ENCODE data around the gene SLC35G1. TPM values are rescaled to one million over a fixed set of nuclear protein-coding genes. Genes with fewer than 3 reads are reported as not detected.

SLC35G1 gene
- total RNA-seq, result 3.4 TPM

DNA sequence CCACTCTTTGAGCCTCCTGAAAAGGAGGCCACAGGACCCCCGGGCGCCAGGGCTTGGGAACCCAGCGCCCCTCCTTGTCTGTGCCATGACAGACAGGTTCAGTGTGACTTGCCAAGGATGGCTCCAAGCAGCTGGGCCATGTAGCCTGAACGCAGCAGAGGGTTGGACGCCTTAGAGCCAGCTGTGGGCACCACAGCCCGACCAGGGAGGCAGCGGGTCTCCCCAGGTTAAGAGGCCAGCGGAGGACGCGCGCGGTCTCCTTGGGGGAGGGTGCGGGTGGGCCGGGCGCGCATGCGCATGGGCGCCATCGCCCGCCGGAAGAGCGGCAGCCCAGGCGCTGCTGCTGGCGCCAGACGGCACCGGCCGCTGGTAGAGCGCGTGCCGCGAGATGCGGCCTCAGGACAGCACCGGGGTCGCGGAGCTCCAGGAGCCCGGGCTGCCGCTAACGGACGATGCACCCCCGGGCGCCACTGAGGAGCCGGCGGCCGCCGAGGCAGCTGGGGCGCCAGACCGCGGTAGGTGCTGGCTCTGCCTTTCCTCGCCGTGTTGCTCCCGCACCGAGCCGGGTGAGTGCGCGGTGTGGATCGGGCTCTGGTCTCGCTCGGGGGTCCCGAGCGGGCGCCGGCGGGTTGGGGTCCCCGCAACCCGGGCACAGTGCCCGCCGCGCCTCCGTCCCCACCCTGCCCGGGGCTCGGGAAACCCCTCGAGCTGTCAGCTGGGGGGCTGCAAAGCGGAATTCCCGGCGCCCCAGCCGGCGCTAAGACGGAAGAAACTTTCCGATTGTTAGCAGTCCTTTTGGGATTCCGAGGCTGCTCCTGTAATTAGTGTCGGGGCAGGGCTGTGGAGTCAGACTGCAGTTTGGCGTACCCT lies at the start of gene SLC35G1:
SLC35G1 (plus strand) TSS at position 333 of the 870 bp plus-strand sequence; CDS start at position 389, 56 bp downstream.
- Histone ChIP-seq H3K27me3 (no peaks in the 10 kb centered on the region), H3K4me1 (peaks cover 13% of the 10 kb centered on the region), H3K9me3 (no peaks in the 10 kb centered on the region), H3K36me3 (no peaks in the 10 kb centered on the region), H3K27ac (peak within 1 kb of the TSS; percentile 47), H3K4me3 (peak within 1 kb of the TSS; percentile 67 to 68)
- no peak for TF ChIP-seq POLR2A (IDR thresholded peaks at IDR 0.05)
- no peak for TF ChIP-seq CTCF (IDR thresholded peaks at IDR 0.05)
- TF ChIP-seq POLR2AphosphoS5 (IDR thresholded peaks at IDR 0.05; ENCODE audit: insufficient read depth in 1 of 2, low read depth in 1 of 2), result no peak
- intact Hi-C loops (cut with DNase I), result no loop called here
- no peak for DNase-seq (ENCODE audit: extremely low spot score in 2 of 2)

- H3K36me3 ChIP-seq, result no peaks in the 10 kb centered on the region
Observed at GRCh38 chr10:93844979-93845626, 48.7 kb upstream of the SLC35G1 start.

DNA sequence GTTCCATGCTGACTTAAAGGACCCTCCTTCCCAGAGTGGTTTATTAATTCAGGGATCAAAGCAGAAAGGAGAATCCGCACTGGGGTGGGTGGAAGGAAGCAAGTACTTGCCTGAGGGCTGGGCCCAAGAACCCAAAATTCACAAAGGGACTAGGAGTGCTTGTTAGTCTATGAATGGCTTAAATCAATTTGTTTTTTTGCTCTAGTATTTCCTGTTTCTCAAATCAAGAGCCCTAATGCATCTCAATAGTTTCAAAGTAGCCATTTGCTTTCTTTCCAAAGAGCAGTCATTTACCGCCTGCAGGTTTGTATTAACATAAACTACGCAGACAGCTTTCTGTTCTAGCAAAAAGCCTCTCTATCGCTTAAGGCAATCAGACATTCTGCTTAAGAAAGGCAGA lies 44.2 kb upstream of the SLC35G1 start:
- no peaks in the 10 kb centered on the region for H3K9me3 ChIP-seq
- intact Hi-C loops (cut with DNase I), result no loop called here
- DNase-seq (ENCODE audit: extremely low spot score in 2 of 2), result no peak
- no peak for TF ChIP-seq CTCF (IDR thresholded peaks at IDR 0.05)
- no peak for TF ChIP-seq POLR2AphosphoS5 (IDR thresholded peaks at IDR 0.05; ENCODE audit: insufficient read depth in 1 of 2, low read depth in 1 of 2)
- TF ChIP-seq POLR2A (IDR thresholded peaks at IDR 0.05), result no peak
- no peaks in the 10 kb centered on the region for H3K36me3 ChIP-seq
- no peaks in the 10 kb centered on the region for H3K27me3 ChIP-seq
- no peaks in the 10 kb centered on the region for H3K4me1 ChIP-seq
- H3K27ac ChIP-seq, result no peak overlapping the region
- H3K4me3 ChIP-seq, result no peak overlapping the region

More at GRCh38 chr10:93844979-93845626, 48.7 kb upstream of the SLC35G1 start:
- DNase-seq (ENCODE audit: extremely low spot score in 2 of 2), result no peak
- Histone ChIP-seq H3K4me1 (no peaks in the 10 kb centered on the region), H3K27ac (no peak overlapping the region), H3K27me3 (no peaks in the 10 kb centered on the region), H3K9me3 (no peaks in the 10 kb centered on the region), H3K4me3 (no peak overlapping the region)
- intact Hi-C loops (cut with DNase I), result no loop called here
- TF ChIP-seq POLR2A (IDR thresholded peaks at IDR 0.05) (no peak), POLR2AphosphoS5 (IDR thresholded peaks at IDR 0.05; ENCODE audit: insufficient read depth in 1 of 2, low read depth in 1 of 2) (no peak), CTCF (IDR thresholded peaks at IDR 0.05) (no peak)

DNA sequence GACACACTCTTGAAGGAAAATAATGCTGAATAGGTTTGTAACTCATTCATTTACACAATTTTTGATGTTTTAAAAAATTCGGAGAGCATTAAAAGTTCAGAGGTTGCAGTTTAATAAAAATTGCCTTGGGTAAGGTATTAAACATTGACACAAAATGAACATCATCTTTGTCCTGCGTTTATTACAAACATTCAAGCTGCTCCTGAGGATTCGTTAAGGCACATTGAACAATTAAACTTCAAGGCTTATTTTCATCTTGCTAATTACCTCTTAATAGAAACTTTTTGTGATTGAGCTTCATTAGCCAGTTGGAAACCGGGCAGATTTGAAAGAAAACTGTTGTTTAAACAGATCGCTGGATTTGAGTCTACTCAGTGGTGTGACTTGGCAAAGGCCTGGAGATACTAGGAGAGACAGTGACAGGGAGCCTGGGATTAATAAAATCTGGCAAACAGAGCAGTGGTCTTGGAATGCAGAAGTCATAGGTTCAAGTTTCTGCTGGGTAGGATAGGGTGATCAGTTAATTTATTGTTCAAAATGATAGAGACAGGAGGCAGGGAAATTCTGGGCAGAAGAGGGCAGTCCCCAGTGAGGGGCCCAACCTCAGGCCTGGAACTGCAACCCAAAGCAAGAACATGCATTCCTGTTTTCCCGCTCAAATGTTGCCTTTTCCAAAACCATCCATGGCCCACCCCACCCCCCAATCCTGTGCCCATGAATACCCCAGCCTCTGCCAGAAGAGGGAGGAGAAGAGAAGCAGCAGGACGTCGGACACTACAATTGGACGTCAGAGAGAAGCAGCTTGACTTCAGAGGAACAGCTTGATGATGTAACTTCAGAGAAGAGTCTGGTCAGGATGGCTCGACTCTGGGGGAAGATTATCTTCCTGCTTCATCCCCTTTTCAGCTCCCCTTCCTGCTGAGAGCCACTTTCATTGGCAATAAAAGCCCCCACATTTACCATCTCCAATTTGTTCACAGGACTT lies 43.5 kb upstream of the SLC35G1 start:
- DNase-seq (ENCODE audit: extremely low spot score in 2 of 2), result no peak
- H3K27ac ChIP-seq, result no peak overlapping the region
- intact Hi-C loops (cut with DNase I), result no loop called here
- no peaks in the 10 kb centered on the region for H3K9me3 ChIP-seq
- H3K27me3 ChIP-seq, result no peaks in the 10 kb centered on the region
- H3K4me3 ChIP-seq, result no peak overlapping the region
- no peak for TF ChIP-seq CTCF (IDR thresholded peaks at IDR 0.05)
- TF ChIP-seq POLR2AphosphoS5 (IDR thresholded peaks at IDR 0.05; ENCODE audit: insufficient read depth in 1 of 2, low read depth in 1 of 2), result no peak
- no peak for TF ChIP-seq POLR2A (IDR thresholded peaks at IDR 0.05)
- H3K4me1 ChIP-seq, result no peaks in the 10 kb centered on the region
- no peaks in the 10 kb centered on the region for H3K36me3 ChIP-seq
